HTR-8/SVneo (cell line): ENCODE data around the gene COX7A2L.
"Not testable (repeated sequence)": the region's sequence is repeated elsewhere in the genome, so short reads cannot be mapped to it uniquely, and the experiment has no call there.

Experiments
- DNase-seq: peaks from one replicate; pipeline ENCODE4 v3.0.0; 2011; ENCODE audit warnings: low spot score, mixed read lengths; ENCODE audit not compliant: insufficient read length
- FAIRE-seq: peaks from 2 replicates; lab custom pipeline; 2011; peaks lifted over from hg19 to GRCh38; lab: Jason Lieb, UNC

COX7A2L gene, protein sequence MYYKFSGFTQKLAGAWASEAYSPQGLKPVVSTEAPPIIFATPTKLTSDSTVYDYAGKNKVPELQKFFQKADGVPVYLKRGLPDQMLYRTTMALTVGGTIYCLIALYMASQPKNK

DNA sequence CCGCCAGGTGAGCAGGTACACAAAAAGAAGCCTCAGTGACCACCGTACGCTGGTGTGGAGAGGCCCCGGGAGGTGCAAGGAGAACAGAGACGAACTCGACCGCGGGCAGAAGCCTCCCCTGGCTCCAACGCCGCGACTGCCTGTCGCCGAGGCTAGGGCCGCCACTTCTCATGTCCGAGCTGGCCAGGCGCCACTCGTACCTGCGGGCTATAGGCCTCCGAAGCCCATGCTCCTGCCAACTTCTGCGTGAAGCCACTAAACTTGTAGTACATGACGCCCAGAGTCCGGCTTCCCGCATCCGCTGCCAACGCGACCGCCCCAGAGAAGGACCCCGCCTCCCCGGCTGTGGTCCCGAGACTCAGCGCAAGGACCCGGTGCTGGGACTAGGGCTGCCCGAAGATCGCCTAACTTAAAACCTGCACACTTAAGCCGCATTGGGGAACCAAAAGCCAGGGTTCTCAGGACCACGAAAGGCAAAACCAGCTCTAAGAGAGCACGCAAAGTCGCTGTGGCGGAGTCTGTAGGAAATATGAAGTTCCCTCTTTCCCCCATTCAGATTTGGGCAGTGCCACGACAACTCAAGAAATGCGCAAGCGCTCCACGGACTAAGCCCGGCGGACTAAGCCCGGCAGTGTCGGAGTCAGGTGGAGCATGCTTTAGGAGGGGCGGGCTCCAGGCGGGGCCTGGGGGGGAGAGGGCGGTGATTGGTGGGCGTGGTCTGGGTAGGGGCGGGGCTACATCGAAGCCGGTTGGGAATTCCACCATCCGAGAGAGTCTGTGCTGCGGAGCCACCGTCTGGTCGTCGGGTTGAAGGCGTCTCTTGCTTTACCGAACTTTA is at the start of gene COX7A2L:
Gene COX7A2L, minus strand, starts transcription at position 328 of the 838 bp plus-strand sequence. Its CDS starts 56 bp downstream, at position 272.
- FAIRE-seq (peak; percentile 91), DNase-seq (peak; percentile 99)

DNA sequence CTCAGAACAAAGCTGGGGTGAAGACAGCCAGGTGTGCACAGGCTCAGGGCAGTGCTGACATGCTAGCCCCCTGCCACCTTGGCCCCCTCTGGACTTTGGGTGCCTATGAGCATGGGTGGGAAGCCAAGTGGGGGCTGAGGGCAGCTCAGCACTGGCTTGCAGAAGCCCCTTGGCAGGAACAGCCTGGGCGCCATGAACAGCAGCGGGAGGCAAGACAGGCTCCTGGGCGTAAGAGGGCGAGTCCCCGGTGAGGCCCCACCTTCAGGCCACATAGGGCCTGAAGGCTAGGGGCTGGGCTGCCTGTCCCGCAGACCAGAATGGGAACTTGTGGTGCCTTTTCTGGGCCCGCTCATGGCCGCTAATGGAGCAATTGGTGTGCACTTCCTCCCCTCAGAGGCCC is 47.0 kb upstream of the COX7A2L start:
- FAIRE-seq (no peak), DNase-seq (no peak)

DNA sequence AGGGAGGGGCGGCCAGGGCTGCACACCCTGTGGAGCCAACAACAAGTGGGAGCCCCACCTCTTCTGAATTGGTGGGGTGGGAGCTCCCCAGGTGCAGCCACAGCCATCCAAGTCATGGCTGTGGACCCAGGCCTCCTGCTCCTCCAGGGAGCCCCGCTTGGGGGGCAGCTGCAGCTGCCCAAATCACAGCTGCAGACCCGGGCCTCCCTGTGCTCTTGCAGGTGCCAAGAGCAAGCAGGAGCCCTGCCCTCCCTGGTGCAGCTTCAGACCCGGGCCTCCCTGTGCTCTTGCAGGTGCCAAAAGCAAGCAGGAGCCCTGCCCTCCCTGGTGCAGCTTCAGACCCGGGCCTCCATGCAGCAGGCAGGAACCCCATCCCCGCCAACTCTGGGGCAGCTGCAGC is 46.5 kb upstream of the COX7A2L start:
- FAIRE-seq, result no peak
- no peak for DNase-seq

DNA sequence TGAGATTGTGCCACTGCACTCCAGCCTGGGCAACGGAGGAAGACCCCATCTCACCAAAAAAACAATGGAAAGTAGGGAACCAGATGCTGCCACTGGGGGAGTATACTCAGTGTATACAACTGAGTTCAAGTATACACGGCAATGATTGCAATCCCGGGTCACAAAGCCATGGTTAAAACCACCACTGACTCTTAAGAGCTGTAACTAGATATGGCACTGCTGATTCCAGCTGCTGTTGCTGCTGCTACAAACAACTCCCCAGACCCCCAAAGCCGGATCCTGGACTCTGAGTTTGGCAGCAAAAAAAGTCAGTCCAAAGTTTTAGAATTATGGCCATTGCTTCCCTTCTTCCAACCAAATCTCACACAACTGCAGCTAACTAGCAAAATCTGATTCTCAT is 43.7 kb upstream of the COX7A2L start:
- no peak for DNase-seq
- FAIRE-seq, result no peak

DNA sequence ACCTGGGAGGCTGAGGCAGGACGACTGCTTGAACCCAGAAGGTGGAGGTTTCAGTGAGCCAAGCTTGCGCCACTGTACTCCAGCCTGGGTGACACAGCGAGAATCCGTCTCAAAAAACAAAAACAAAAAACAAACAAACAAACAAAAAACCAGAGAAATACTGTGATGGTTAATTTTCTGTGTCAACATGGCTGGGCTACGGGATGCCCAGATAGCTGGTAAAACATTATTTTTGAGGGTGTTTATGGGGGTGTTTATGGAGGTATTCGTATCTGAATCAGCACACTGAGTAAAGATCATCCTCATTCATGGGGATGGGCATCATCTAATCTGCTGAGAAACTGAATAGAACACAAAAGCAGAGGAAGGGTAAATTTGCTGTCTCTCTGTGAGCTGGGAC is 40.8 kb upstream of the COX7A2L start:
- no peak for DNase-seq
- FAIRE-seq, result no peak

DNA sequence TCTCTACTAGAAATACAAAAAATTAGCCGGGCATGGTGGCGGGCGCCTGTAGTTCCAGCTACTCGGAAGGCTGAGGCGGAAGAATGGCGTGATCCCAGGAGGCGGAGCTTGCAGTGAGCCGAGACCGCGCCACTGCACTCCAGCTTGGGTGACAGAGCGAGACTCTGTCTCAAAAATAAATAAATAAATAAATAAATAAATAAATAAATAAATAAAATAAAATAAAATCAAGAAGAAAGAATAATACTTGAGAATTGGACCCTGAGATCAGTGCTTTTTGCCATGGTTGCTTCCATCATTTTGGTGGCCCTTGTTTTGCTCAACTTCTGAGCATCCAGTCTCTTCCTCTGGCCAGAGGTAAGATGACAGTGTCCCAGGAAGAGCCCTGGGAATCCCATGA is 37.0 kb upstream of the COX7A2L start:
- not testable (repeated sequence) for FAIRE-seq, DNase-seq

DNA sequence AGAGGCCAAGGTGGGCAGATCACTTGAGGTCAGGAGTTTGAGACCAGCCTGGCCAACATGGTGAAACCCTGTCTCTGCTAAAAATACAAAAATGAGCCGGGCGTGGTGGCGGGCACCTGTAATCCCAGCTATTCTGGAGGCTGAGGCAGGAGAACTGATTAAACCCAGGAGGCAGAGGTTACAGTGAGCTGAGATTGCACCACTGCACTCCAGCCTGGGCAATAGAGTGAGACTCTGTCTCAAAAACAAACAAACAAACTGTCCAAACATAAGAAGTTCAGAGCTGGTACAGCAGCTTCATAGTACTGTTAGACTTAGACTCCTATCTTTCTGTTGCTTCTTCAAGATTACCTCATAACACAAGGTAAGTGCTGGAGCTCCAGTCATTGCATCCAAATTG is 32.3 kb upstream of the COX7A2L start:
- FAIRE-seq, DNase-seq: not testable (repeated sequence)

DNA sequence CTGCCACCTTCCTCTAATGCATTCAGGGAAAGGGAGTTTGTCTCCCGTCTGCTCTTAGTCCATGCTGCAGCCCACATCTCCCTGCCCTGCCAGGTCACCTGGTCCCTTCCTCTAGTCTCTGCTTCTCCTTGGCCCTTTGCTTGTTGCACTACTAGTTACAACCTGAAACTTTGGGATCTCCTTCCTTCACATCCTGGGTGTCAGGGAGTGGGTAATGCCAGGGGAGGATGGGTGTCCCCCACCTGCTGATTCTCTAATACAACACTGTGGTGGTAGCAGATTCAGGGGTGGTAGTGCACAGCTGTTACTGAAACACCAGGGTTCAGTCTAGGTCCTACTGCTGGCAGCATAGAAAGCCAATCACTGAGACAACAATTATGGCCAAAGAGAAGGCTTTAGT is 31.2 kb upstream of the COX7A2L start:
- DNase-seq, result no peak
- no peak for FAIRE-seq

DNA sequence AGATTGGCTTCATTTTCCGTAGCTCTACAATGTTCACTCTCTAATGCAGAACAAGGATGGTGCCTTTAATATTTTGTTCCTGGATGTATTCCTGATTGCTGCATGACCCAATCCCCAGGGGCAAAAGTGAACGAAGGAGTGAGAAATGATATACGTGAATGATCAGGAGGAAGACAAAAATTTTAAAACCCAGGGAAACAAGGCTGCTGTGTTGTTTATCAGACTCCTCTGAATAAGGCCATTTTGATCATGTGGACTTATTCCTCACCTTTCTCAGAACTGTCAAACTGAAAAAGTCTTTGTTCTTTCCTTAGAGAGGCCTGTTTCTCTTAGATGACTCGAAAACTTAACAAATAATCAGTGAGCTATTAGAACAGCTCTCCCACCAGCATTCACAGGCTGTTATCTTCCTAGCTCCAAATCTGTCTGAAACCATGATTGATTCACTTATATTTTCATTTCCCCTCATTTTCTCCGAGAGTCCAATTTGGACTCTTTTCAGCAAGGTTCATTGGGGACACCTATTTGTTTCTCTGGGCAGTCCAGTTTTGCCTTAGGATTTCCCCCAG is 29.5 kb upstream of the COX7A2L start:
- FAIRE-seq (no peak), DNase-seq (no peak)

DNA sequence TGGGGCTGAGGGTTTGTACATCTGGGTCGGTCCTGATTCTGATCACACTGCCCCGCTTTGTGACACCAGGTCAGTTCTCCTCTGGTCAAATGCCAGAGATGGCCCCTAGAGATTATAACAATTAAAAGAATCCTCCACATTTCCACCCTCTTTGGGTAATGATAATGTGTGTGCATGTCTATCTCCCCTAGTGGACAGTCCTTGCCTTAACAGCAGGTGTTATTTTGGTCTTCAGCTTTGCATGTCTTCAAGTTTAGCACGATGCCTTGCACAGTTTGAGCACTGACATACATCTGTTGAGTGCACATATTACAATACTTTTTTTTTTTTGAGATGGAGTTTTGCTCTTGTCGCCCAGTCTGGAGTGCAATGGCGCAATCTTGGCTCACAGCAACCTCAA is 25.7 kb upstream of the COX7A2L start:
- DNase-seq (no peak), FAIRE-seq (no peak)

DNA sequence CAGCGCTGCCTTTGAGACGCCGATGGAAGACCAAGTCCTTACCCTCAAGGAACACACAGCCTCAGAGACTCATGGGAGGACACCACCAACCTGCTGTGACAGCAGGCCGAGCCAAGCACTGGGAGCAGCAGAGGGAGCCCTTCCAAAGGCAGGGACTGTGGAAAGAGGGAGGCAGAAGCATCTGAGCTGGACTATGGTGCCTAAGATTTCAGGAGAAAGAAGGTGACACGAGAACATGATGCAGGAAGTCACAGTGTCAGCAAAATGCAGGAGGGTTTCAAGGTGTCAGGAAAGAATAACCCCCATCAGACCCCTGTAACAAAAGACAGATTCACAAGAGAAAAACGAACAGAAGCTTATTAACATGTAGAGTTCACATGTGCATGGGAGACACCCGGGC is 24.2 kb upstream of the COX7A2L start:
- peak; percentile 71 for FAIRE-seq

DNA sequence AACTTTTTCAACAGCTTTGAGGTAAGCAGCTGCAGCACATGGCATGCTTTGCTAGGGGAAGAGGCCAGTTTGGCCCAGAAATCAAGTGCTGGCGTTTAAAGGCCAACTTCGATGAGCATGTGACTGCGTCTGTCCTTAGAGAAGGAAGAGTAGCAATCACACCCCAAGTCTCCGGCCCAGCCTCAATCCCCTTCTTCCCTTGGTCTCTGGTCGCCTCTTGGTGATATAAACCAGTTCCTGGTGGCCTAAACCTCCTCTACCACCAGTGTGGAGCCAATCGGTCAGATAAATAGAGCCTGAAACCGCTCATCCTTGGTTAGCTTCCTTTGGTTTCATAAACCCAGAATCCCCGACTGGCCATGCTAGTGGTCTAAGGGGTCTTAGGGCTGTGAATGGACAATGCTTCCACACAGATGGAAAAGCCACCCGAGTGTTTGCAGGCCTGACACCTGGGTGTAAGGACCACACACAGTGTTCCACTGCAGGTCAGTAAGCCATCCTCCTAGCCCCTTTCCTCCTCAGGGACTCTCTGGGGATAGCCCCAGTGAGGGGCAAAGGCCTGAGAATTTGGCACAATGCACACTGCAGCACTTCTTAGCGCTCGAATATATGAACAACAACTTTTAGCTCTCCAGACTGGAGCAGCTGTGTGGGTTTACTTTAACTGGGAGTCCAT is 23.0 kb upstream of the COX7A2L start:
- no peak for DNase-seq
- FAIRE-seq, result no peak

More for the DNA sequence above, 24.2 kb upstream of the COX7A2L start:
- peak; percentile 56 for DNase-seq

DNA sequence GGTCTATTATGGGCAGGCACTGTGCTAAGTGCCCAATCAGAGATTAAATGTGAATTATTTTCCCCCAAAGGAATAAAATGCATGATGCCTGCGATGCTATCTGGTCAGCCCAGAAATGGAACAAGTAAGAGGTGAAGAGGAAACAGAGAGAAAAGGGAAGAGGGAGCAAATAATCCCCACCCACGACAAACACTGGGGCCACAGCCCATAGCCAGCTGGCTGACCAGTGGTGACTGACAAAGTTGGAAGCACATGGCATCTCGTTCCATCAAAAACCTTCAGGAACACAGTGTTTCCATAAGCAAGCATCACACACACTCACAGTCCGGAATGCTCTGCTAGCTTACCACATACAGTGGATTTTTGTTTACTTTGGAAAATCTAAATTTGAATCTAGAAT is 21.1 kb upstream of the COX7A2L start:
- FAIRE-seq (no peak), DNase-seq (no peak)

DNA sequence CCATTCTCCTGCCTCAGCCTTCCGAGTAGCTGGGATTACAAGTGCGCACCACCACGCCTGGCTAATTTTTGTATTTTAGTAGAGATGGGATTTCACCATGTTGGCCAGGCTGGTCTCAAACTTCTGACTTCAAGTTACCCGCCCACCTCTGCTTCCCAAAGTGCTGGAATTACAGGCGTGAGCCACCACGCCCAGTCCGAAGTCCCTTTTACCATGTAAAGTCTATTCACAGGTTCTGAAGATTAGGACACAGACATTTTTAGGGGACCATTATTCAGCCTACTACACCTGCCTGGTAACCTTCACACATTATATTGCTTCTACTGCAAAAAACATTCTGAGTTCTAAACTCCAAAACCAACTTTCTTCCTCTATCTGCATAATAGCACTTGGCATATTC is 19.0 kb upstream of the COX7A2L start:
- FAIRE-seq, DNase-seq: not testable (repeated sequence)

DNA sequence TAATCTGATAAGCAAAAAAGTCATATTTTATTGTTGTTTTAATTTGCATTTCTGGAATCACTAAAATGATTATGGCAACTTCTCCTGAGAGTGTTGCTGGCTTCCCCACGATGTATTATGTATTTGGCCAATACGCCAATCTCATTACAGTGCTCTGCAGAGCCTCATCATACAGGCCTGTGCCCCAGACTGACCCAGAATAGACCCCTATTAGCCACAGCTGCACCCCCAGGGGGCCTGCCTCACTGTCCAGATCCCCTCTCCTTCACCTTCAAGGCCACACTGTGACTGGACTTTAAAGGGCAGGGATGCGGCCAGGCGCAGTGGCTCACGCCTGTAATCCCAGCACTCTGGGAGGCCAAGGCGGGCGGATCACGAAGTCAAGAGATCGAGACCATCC is 17.4 kb upstream of the COX7A2L start:
- no peak for FAIRE-seq
- no peak for DNase-seq

DNA sequence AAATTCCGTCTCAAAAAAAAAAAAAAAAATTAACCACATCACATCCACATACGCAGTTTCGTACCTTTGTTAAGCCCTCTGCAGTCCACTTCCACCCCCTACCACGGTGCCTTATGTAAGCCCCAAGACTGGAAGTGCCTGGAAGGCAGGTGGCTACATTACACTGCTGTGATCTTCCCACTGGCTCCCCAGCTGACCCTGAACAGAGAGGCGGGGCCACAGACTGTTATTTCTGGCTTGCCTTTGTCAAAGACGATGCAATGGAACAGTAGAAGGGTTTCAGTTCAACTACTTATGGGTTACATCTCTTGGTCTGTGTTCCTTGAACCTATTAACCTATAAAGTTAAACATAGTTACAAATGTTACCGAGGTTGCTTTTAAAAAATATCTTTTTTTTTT is 15.7 kb upstream of the COX7A2L start:
- no peak for FAIRE-seq
- no peak for DNase-seq

DNA sequence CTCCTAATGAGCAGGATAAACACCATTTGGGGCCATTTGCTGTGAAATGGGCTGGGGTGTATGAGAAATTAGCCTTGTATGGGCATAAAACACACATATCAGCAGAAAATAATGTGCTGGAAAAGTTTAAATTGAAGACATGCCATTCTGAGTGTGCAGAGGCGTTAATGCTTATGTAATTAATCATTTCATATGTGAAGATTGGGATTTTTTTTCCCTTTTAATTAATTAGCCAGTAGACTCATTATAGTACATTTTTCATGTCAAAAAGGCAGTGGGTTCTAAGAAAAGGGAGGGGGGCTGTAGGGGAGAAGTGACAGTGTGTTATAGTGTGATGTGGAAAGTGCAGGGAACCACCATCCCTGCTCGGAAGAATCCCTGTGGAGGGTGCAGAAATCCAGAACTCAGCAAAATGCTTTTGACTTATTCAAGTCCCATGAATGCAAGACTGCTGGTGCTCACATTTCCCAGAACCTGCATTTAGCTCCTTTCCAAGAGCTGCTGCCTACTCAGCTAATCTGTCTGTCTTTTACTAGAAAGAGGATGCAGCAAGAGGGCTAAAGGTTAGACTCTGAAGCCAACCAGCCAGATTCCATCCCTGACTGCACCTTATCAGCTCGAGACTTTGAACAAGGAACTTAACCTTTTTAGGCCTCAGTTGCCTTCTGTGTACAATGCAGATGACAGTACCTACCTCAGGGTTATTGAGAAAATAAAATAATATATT is 11.6 kb upstream of the COX7A2L start:
- no peak for FAIRE-seq
- no peak for DNase-seq

DNA sequence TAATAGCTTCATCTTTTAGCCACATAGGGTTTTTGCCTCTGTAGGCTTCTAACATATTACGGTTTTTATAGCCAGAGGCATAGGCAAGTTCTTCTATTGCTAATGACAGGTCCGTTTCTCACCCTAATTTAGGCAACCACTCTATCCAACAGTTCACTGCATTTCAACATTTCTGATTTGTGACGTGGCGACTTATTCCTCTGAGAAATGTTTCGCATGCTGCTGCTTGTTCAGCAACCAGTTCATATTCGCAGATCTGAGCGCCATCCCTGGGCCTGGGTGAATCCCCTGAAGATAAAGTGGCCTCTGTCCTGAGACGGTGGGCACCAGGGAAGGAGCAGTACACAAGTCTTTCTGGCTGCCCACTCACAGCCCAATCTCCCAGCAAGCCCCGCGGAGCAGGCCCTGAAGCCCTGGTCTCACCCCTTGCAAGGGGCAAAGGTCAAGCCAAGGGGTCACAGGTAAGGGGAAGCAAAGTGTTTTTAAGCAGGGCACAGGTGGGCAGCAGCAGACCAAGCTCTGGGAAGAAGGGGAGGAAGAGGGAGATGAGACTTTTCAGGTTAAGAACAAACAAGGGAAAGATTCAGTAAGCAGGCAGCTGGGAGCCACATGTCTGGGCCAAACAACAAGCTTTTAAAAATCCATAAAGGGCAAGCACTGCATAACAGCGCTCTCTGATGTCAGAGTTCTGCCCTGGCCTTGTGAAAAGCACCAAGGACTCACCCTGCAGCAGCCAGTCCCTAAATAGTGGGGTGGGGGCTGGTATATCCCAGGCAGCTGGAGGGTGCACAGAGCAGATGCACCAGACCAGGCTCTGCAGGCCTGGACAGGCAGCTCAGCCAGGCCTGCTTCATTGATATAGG is 10.8 kb upstream of the COX7A2L start:
- DNase-seq, result no peak

DNA sequence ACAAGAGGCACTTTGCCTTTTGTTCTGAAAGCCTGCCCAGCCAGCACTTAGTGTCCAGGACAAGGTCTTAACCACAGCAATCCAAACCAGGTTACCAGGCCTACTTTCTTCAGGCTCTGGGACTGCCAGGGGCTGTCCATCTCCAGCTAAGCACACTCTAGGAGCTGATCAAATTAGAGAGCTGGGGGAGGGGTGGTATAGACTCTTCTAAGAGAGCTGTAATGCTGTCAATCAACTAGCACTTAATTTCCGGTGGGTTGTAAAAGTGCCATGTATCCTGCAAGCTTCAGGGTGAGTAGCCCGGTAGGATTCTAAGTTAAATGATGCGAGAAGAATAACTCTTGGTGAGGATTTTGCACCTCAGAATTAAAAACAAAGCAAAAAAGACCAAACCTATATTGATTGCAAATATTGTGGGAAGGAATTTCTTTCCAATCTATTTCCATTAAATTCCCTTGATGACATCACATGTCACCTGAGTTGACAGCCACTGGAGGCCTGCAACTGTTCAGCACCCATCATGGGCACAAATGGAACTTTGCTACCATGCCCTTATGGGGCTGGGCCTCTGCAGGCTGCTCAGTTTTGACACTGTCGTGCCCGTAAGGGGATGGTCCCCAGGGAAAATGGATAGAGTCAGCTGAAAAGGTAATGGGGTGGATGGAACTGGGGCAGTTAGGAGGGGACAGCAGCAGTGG is 8.7 kb upstream of the COX7A2L start:
- no peak for DNase-seq
- FAIRE-seq, result no peak

More for the DNA sequence above, 10.8 kb upstream of the COX7A2L start:
- no peak for FAIRE-seq
